ENCODE results near the gene SLC35E1.
"Not testable (repeated sequence)": the region's sequence is repeated elsewhere in the genome, so short reads cannot be mapped to it uniquely, and the experiment has no call there.

- TF ChIP-seq POLR2AphosphoS5 (IDR thresholded peaks at IDR 0.05; ENCODE audit: insufficient read depth, low read depth, low read length); CTCF (IDR thresholded peaks at IDR 0.05; ENCODE audit: extremely low read depth in 1 of 2, insufficient read depth in 1 of 2, low read depth in 1 of 2, low read length in 2 of 2); POLR2A (IDR thresholded peaks at IDR 0.05; ENCODE audit: low read depth, low read length); EZH2 (IDR thresholded peaks at IDR 0.05; ENCODE audit: borderline replicate concordance, low read depth, low read length, severe bottlenecking); MAX (IDR thresholded peaks at IDR 0.05; ENCODE audit: insufficient read depth, insufficient read length); JUN (IDR thresholded peaks at IDR 0.05; ENCODE audit: borderline replicate concordance, insufficient read depth, insufficient read length, low read depth); GATA2 (IDR thresholded peaks at IDR 0.05; ENCODE audit: insufficient read depth, insufficient read length, low read depth, low read length); FOS (IDR thresholded peaks at IDR 0.05; ENCODE audit: borderline replicate concordance, insufficient read depth, low read length); MYC (IDR thresholded peaks at IDR 0.05; ENCODE audit: low read depth, low read length): not testable (repeated sequence)
These were observed 20.3 kb downstream of the SLC35E1 start for GRCh38 chr19:16551902-16552301.

All from endothelial cell of umbilical vein (primary cell).